Stomach (tissue), 9 donors: ENCODE measurements around the gene EDEM1. TPM values are rescaled to one million over a fixed set of nuclear protein-coding genes. Genes with fewer than 3 reads are reported as not detected.
"Not testable (repeated sequence)": the region's sequence is repeated elsewhere in the genome, so short reads cannot be mapped to it uniquely, and the experiment has no call there.

Experiments
- DNase-seq, 2 donors: peaks; one replicate each; pipeline versions ENCODE4 v3.0.0 to v3.0.0-alpha.2; 2013 to 2019
- H3K27ac ChIP-seq, 5 donors: fragments of 200-600 bp in 4 of 5; sonication (generic) in 4 of 5; one replicate each; pipeline ENCODE4 v1.5.1; 2013 to 2019; ENCODE audit warnings: mild to moderate bottlenecking in 1 of 5, moderate library complexity in 1 of 5
- H3K27me3 ChIP-seq, 3 donors: fragments of 200-600 bp; sonication (generic); one replicate each; pipeline ENCODE4 v1.5.1; 2017 to 2019; ENCODE audit warnings: mixed run types in 1 of 3
- H3K36me3 ChIP-seq, 4 donors: fragments of 200-600 bp; sonication (generic); 1 replicate in 3 of 4; 2 replicates in 1 of 4; pipeline ENCODE4 v1.5.1; 2016 to 2019
- H3K4me1 ChIP-seq, 4 donors: fragments of 200-600 bp; sonication (generic); one replicate each; pipeline ENCODE4 v1.5.1; 2016 to 2019
- H3K4me3 ChIP-seq, 4 donors: fragments of 200-600 bp; sonication (generic) in 3 of 4; one replicate each; pipeline ENCODE4 v1.5.1; 2016 to 2019; ENCODE audit warnings: mild to moderate bottlenecking in 1 of 4
- H3K9me3 ChIP-seq, 4 donors: fragments of 200-600 bp; sonication (generic); one replicate each; pipeline ENCODE4 v1.5.1; 2016 to 2019
- EP300 ChIP-seq: sonication (generic); formaldehyde crosslinking; IDR thresholded peaks from one replicate; pipeline ENCODE4 v1.6.1; 2017; ENCODE audit warnings: antibody characterized with exemption
- POLR2A ChIP-seq, 4 donors: fragments of 450-650 bp; IDR thresholded peaks; one replicate each; pipeline ENCODE4 v1.6.1; 2016; ENCODE audit warnings: antibody characterized with exemption in 4 of 4, control low read depth in 2 of 4, mild to moderate bottlenecking in 1 of 4, moderate library complexity in 1 of 4
- POLR2AphosphoS5 ChIP-seq, 3 donors: sonication (generic); formaldehyde crosslinking; IDR thresholded peaks; one replicate each; pipeline ENCODE4 v1.6.1; 2016; ENCODE audit warnings: antibody characterized with exemption in 3 of 3
- whole genome bisulfite sequencing, 5 donors: extraction: QIAGEN DNeasy Blood & Tissue Kit in 3 of 5; methylation state at CpG; one replicate each; pipeline versions ENCODE4 v1.1.5 to v1.1.7; 2013 to 2018; 5-methylcytosine and 5-hydroxymethylcytosine counted together
- intact Hi-C: fragments of 100-400 bp; cut with DNase I; formaldehyde crosslinking; loops from one replicate; pipeline ENCODE4 v1.15.1; 2023; ENCODE audit warnings: low total_unique reads
- polyA plus RNA-seq, 3 donors: library from polyadenylated mRNA; stranded (reverse); fragments of 200-250 nt; gene quantifications; one replicate each; pipeline ENCODE4 v1.2.3, GENCODE V29; 2013
- total RNA-seq, 5 donors: library from RNA; depleted of rRNA; stranded (reverse); fragments of >200 nt; gene quantifications; one replicate each; pipeline versions ENCODE4 v1.1.0 to v1.2.3, GENCODE V29; 2014 to 2016
- TF ChIP-seq, protein P1 (sequence below), 7 experiments: fragments of 450-650 bp in 4 of 7; fragments of 200-600 bp in 3 of 7; sonication (generic) in 3 of 7; IDR thresholded peaks; one replicate each; pipeline ENCODE4 v1.5.1; 2016 to 2019; ENCODE audit warnings: antibody characterized with exemption in 7 of 7, control low read depth in 2 of 7, mild to moderate bottlenecking in 1 of 7
- donor health status: healthy with polysubstance abuse.
- donor health status: Bipolar disorder and iron deficiency.
- donor health status: healthy.

The EDEM1 gene
- total and polyA plus RNA-seq, 8 donors, result 5.3 to 160 (median 30.5) TPM

GRCh38 chr3:5181469-5182141 is 5.9 kb upstream of the EDEM1 start:
- Histone ChIP-seq H3K4me1 (peaks cover 7 to 33% (median 18%) of the 10 kb centered on the region in 4 donors), H3K27me3 (no peaks in the 10 kb centered on the region), H3K4me3 (no peak overlapping the region), H3K9me3 (no peaks in the 10 kb centered on the region), H3K27ac (peak overlapping the region in 1 of 5 donors; percentile 31), H3K36me3 (peaks cover 37 to 68% (median 61%) of the 10 kb centered on the region in 4 donors)
- WGBS, 5 donors, result 75 to 90% (median 77%) methylated on average over 2 of the region's 2 CpGs
- TF ChIP-seq POLR2AphosphoS5 (IDR thresholded peaks at IDR 0.05) (no peak), EP300 (no peak), POLR2A (IDR thresholded peaks at IDR 0.05) (no peak)
- TF ChIP-seq, protein P1, sequence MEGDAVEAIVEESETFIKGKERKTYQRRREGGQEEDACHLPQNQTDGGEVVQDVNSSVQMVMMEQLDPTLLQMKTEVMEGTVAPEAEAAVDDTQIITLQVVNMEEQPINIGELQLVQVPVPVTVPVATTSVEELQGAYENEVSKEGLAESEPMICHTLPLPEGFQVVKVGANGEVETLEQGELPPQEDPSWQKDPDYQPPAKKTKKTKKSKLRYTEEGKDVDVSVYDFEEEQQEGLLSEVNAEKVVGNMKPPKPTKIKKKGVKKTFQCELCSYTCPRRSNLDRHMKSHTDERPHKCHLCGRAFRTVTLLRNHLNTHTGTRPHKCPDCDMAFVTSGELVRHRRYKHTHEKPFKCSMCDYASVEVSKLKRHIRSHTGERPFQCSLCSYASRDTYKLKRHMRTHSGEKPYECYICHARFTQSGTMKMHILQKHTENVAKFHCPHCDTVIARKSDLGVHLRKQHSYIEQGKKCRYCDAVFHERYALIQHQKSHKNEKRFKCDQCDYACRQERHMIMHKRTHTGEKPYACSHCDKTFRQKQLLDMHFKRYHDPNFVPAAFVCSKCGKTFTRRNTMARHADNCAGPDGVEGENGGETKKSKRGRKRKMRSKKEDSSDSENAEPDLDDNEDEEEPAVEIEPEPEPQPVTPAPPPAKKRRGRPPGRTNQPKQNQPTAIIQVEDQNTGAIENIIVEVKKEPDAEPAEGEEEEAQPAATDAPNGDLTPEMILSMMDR (IDR thresholded peaks at IDR 0.05), result no peak
- DNase-seq, result no peak
- intact Hi-C loops, result loop anchor here (10.0 kb wide), 1 partner anchor 57 kb away; the partner anchor contains the start of gene ARL8B

GRCh38 chr3:5183714-5184113 is 3.8 kb upstream of the EDEM1 start:
- Histone ChIP-seq H3K4me1 (peaks cover 11 to 38% (median 24%) of the 10 kb centered on the region in 4 donors), H3K36me3 (peaks cover 25 to 46% (median 40%) of the 10 kb centered on the region in 4 donors)
- not testable (repeated sequence) for H3K9me3 ChIP-seq, H3K27ac ChIP-seq, DNase-seq, H3K27me3 ChIP-seq, H3K4me3 ChIP-seq
- intact Hi-C loops, result loop anchor here (10.0 kb wide), 1 partner anchor 59 kb away; the partner anchor contains the start of gene ARL8B
- WGBS, 5 donors, result 90 to 93% (median 92%) methylated on average over 12 of the region's 12 CpGs

DNA sequence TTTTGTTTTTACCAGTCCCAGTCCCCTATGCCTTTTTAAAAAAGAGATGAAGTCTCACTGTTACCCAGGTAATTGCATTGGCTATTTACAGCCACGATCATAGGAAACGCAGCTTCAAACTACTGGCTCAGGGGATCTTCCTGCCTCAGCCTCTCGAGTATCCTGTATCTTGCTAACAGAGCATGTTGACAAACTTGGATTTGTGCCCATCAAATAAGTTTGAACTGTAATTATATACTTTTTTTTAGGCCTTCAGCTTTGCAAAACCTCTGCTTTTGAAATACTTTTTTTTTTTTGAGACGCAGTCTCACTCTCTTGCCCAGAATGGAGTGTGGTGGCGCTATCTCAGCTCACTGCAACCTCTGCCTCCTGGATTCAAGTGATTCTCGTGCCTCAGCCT is 3.0 kb upstream of the EDEM1 start:
- intact Hi-C loops, result loop anchor here (10.0 kb wide), 1 partner anchor 60 kb away; the partner anchor contains the start of gene ARL8B
- Histone ChIP-seq H3K4me1 (peaks cover 18 to 46% (median 32%) of the 10 kb centered on the region in 4 donors), H3K36me3 (peaks cover 17 to 39% (median 33%) of the 10 kb centered on the region in 4 donors), H3K27ac (no peak overlapping the region), H3K27me3 (no peaks in the 10 kb centered on the region), H3K9me3 (no peaks in the 10 kb centered on the region), H3K4me3 (no peak overlapping the region)
- DNase-seq, result no peak
- TF ChIP-seq EP300, result no peak
- TF ChIP-seq, protein P1 (IDR thresholded peaks at IDR 0.05), result no peak
- no peak for TF ChIP-seq POLR2A (IDR thresholded peaks at IDR 0.05)
- TF ChIP-seq POLR2AphosphoS5 (IDR thresholded peaks at IDR 0.05), result no peak
- 63 to 73% (median 65%) methylated on average over 6 of the region's 6 CpGs for WGBS, 5 donors

DNA sequence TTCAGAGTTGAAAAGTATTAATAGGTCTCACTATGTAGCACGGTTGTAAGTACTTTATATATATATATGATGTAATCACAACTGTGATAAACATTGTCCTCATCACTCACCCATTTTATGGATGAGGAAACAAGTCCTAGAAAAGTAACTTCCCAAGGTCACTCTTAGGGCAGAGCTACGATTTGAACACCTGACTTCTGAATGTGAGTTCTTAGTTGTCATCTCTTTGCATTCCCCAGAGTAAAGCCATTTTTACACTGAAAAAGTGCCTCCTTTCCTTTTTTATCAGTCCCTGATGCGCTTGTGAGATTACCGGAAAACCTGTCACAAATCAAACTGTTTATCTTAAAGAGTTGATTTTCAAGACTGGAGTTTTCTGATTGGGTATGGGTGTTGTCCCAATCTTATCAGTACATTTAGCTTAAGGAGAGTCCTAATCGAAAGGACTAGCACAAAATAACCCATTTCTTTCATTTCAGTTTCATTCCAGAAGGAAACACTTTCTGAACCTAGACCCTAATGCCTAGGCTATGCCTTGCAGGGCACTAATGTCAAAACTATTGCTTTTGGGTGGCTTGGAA is 2.3 kb upstream of the EDEM1 start:
- peak overlapping the region in 3 of 5 donors; percentile 39 to 100 (median 99) for H3K27ac ChIP-seq
- intact Hi-C loops, result loop anchor here (10.0 kb wide), 1 partner anchor 60 kb away; the partner anchor contains the start of gene ARL8B
- TF ChIP-seq EP300, result no peak
- no peak for TF ChIP-seq POLR2AphosphoS5 (IDR thresholded peaks at IDR 0.05)
- peaks cover 21 to 53% (median 38%) of the 10 kb centered on the region in 4 donors for H3K4me1 ChIP-seq
- DNase-seq, result no peak
- peaks cover 11 to 32% (median 26%) of the 10 kb centered on the region in 4 donors for H3K36me3 ChIP-seq
- H3K4me3 ChIP-seq, result no peak overlapping the region
- no peaks in the 10 kb centered on the region for H3K9me3 ChIP-seq
- H3K27me3 ChIP-seq, result no peaks in the 10 kb centered on the region
- 44 to 61% (median 54%) methylated on average over 5 of the region's 5 CpGs for WGBS, 5 donors

- Histone ChIP-seq H3K9me3 (no peaks in the 10 kb centered on the region), H3K4me3 (peak overlapping the region; percentile 68 to 96 (median 87)), H3K4me1 (peaks cover 30 to 62% (median 48%) of the 10 kb centered on the region in 4 donors), H3K27ac (peak overlapping the region; percentile 16 to 100 (median 99)), H3K27me3 (no peaks in the 10 kb centered on the region), H3K36me3 (peaks cover 11 to 21% (median 16%) of the 10 kb centered on the region in 4 donors)
- WGBS, 5 donors, result 38 to 58% (median 46%) methylated on average over 6 of the region's 6 CpGs
- TF ChIP-seq POLR2A (IDR thresholded peaks at IDR 0.05) (no peak), EP300 (no peak), POLR2AphosphoS5 (IDR thresholded peaks at IDR 0.05) (no peak)
- TF ChIP-seq, protein P1 (IDR thresholded peaks at IDR 0.05), result no peak
- intact Hi-C loops, result loop anchor here (10.0 kb wide), 1 partner anchor 61 kb away; the partner anchor contains the start of gene ARL8B
- DNase-seq, result peak in 1 of 2 donors; percentile 30
Observed at GRCh38 chr3:5186089-5186857, 1.2 kb upstream of the EDEM1 start.
